Activated naive CD8-positive, alpha-beta T cell treated with anti-CD3 and anti-CD28 coated beads, Interleukin-2, amount 10 ng/mL, durations not matched to agents 7 days and 5 days (primary cell): ENCODE results near the gene CHST10. TPM values are rescaled to one million over a fixed set of nuclear protein-coding genes. Genes with fewer than 3 reads are reported as not detected.
"Not testable (repeated sequence)": the region's sequence is repeated elsewhere in the genome, so short reads cannot be mapped to it uniquely, and the experiment has no call there.

Source experiments
- ATAC-seq: fragments of 150-1000 bp; cut with Tn5 transposase; one replicate; pipeline ENCODE4 v1.10.0; 2021; ENCODE audit warnings: low read depth, moderate library complexity
- POLR2A ChIA-PET: fragments of 350-600 bp; sonication (Branson Sonifier 250); formaldehyde crosslinking; loops from one replicate; lab custom pipeline; 2021; ENCODE audit warnings: antibody characterized with exemption; lab: Charles Lee
- DNase-seq: peaks from one replicate; pipeline ENCODE4 v3.0.0; 2021
- H3K27ac Mint-ChIP-seq: one replicate; pipeline ENCODE4 v1.8.0; 2022; ENCODE audit warnings: mild to moderate bottlenecking, mixed read lengths
- H3K27me3 Mint-ChIP-seq: one replicate; pipeline ENCODE4 v1.8.0; 2022; ENCODE audit warnings: mild to moderate bottlenecking, moderate library complexity, mixed read lengths
- H3K36me3 Mint-ChIP-seq: one replicate; pipeline ENCODE4 v1.8.0; 2021; ENCODE audit warnings: mild to moderate bottlenecking, mixed read lengths
- H3K4me1 Mint-ChIP-seq: one replicate; pipeline ENCODE4 v1.8.0; 2021; ENCODE audit warnings: mixed read lengths
- H3K4me3 Mint-ChIP-seq: one replicate; pipeline ENCODE4 v1.8.0; 2022; ENCODE audit warnings: mild to moderate bottlenecking, moderate library complexity, mixed read lengths
- H3K9me3 Mint-ChIP-seq: one replicate; pipeline ENCODE4 v1.8.0; 2021; ENCODE audit warnings: mixed read lengths
- total RNA-seq, 2 experiments: library from RNA; stranded (reverse); gene quantifications; one replicate each; pipeline ENCODE4 v1.2.3, GENCODE V29; 2021

Gene CHST10
- total RNA-seq, 2 experiments from 2014 or later, result 5.5 to 6.4 TPM

GRCh38 chr2:100367163-100367562, 50.3 kb downstream of the CHST10 start:
- Mint-ChIP-seq H3K4me1 (no peaks in the 10 kb centered on the region), H3K27ac (no peak overlapping the region), H3K4me3 (no peak overlapping the region), H3K36me3 (no peaks in the 10 kb centered on the region), H3K27me3 (peaks cover 27% of the 10 kb centered on the region), H3K9me3 (peaks cover 12% of the 10 kb centered on the region)
- no peak for ATAC-seq
- no peak for DNase-seq
- POLR2A ChIA-PET, result no interaction called here

- POLR2A ChIA-PET, result no interaction called here
- Mint-ChIP-seq H3K4me1 (no peaks in the 10 kb centered on the region), H3K4me3 (no peak overlapping the region), H3K27me3 (peaks cover 14% of the 10 kb centered on the region), H3K36me3 (no peaks in the 10 kb centered on the region), H3K27ac (no peak overlapping the region), H3K9me3 (peaks cover 10% of the 10 kb centered on the region)
- ATAC-seq (no peak), DNase-seq (no peak)
These were observed 52.0 kb downstream of the CHST10 start for GRCh38 chr2:100365434-100365833.

DNA sequence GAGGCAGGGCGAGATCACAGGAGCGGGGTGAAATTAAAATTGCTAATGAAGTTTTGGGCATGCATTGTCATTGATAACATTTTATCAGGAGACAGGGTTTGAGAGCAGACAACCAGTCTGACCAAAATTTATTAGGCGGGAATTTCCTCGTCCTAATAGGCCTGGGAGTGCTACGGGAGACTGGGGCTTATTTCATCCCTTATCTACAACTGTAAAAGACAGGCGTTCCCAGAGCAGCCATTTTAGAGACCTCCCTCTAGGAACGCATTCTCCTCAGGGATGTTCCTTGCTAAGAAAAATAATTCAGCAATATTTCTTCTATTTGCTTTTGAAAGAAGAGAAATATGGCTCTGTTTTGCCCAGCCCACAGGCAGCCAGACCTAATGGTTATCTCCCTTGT, 55.2 kb downstream of the CHST10 start:
- H3K36me3 Mint-ChIP-seq, H3K4me3 Mint-ChIP-seq, DNase-seq, H3K9me3 Mint-ChIP-seq, ATAC-seq, H3K27ac Mint-ChIP-seq, H3K27me3 Mint-ChIP-seq, POLR2A ChIA-PET, H3K4me1 Mint-ChIP-seq: not testable (repeated sequence)

DNA sequence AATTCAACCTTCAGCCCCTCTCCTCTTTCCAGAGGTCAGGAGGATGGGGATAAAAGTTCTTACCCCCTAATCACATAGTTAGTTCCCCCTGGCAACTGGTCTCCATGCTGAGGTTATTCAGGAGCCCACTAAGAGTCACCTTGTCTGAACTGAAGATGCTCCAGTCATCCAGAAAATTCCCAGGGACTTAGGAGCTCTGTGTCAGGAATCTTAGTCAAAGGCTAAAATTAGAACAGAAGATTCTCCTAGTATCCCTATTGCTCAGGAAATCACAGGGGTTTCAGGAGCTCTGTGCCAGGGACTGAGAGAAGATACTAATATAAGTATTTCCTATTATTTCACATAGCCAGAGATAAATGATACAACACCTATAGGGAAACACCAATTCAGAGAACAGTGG, 57.9 kb downstream of the CHST10 start:
- Mint-ChIP-seq H3K9me3 (peaks cover 6% of the 10 kb centered on the region), H3K27ac (no peak overlapping the region), H3K27me3 (peaks cover 6% of the 10 kb centered on the region), H3K4me1 (no peaks in the 10 kb centered on the region), H3K4me3 (no peak overlapping the region), H3K36me3 (no peaks in the 10 kb centered on the region)
- no peak for DNase-seq
- ATAC-seq, result no peak
- POLR2A ChIA-PET, result no interaction called here

DNA sequence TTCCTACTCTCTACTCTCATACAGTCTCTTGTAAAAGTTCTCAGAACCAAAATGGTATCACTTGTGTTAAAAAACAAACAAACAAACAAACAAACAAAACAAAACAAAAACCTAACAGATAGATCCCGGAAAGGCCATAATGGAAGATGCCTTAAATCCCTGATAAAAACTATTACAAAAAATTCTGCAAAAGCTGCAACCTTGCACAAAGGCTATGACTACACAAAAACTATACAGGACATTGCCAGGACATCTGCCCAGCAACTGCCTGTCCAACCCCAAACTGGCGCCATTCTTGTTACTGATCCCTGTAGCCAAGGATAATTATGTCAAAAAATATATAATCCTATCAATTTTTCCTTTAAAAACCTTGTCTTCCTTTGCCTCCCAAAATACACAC, 58.9 kb downstream of the CHST10 start:
- POLR2A ChIA-PET, result no interaction called here
- no peaks in the 10 kb centered on the region for H3K4me1 Mint-ChIP-seq
- H3K27ac Mint-ChIP-seq, result no peak overlapping the region
- H3K4me3 Mint-ChIP-seq, result no peak overlapping the region
- peaks cover 15% of the 10 kb centered on the region for H3K27me3 Mint-ChIP-seq
- DNase-seq (no peak), ATAC-seq (no peak)
- H3K9me3 Mint-ChIP-seq, result peaks cover 6% of the 10 kb centered on the region
- H3K36me3 Mint-ChIP-seq, result no peaks in the 10 kb centered on the region

DNA sequence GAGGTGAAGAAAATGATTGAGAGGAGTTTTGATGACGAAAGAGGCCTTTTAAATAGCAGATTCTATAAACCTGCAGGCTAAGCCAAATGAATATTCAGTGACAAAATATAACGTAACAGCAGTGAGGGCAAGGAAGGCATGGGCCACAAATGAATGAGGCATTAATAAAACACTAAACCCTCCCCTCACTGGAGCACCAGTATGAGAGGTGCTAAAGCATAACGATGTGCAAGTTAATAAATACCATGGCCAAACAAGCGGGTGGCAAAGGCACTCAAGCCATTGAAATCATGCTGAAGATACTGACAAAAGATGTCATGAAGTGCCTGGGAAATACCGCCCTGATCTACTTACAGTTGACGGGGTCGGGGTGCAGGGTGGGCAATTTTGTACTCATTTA, 64.9 kb downstream of the CHST10 start:
- no peaks in the 10 kb centered on the region for H3K4me1 Mint-ChIP-seq
- no peaks in the 10 kb centered on the region for H3K36me3 Mint-ChIP-seq
- POLR2A ChIA-PET, result no interaction called here
- ATAC-seq (no peak), DNase-seq (no peak)
- H3K27ac Mint-ChIP-seq, result no peak overlapping the region
- peaks cover 1% of the 10 kb centered on the region for H3K9me3 Mint-ChIP-seq
- peaks cover 16% of the 10 kb centered on the region for H3K27me3 Mint-ChIP-seq
- no peak overlapping the region for H3K4me3 Mint-ChIP-seq

DNA sequence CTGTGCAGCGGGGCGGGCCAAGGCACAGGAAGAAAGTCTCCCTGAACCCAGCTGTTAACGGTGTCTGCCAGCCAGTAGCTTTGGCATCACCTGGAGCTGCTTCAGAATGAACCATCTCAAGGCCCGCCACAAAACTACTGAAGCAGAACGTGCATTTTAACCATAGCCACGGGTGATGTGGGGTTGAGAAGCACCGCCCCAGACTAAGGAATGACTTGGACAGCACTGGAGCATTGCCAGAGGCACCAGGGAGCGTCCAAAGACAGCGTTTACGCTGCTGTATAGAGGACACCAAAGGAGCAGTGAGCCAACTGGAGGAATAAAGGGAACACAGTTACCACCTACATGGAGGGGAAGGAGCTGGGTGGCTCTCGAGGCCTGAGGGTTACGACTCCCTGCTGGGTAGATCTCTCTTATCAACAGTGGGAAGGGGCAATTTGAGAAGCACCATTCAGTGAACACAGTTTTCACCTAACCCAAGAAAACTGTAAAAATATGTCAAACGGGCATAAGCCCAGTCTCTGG, 66.7 kb downstream of the CHST10 start:
- DNase-seq (no peak), ATAC-seq (no peak)
- peaks cover 21% of the 10 kb centered on the region for H3K27me3 Mint-ChIP-seq
- no peak overlapping the region for H3K27ac Mint-ChIP-seq
- no peak overlapping the region for H3K4me3 Mint-ChIP-seq
- no peaks in the 10 kb centered on the region for H3K4me1 Mint-ChIP-seq
- H3K36me3 Mint-ChIP-seq, result no peaks in the 10 kb centered on the region
- POLR2A ChIA-PET, result no interaction called here
- peaks cover 1% of the 10 kb centered on the region for H3K9me3 Mint-ChIP-seq

GRCh38 chr2:100345144-100345543, 72.3 kb downstream of the CHST10 start:
- ATAC-seq, DNase-seq, H3K4me1 Mint-ChIP-seq, H3K36me3 Mint-ChIP-seq, H3K27ac Mint-ChIP-seq, POLR2A ChIA-PET, H3K9me3 Mint-ChIP-seq, H3K4me3 Mint-ChIP-seq: not testable (repeated sequence)
- H3K27me3 Mint-ChIP-seq, result peaks cover 24% of the 10 kb centered on the region

- POLR2A ChIA-PET, result no interaction called here
- no peaks in the 10 kb centered on the region for H3K4me1 Mint-ChIP-seq
- no peak for ATAC-seq
- no peak overlapping the region for H3K4me3 Mint-ChIP-seq
- peaks cover 22% of the 10 kb centered on the region for H3K27me3 Mint-ChIP-seq
- DNase-seq, result no peak
- H3K27ac Mint-ChIP-seq, result no peak overlapping the region
- no peaks in the 10 kb centered on the region for H3K9me3 Mint-ChIP-seq
- no peaks in the 10 kb centered on the region for H3K36me3 Mint-ChIP-seq
These were observed 73.0 kb downstream of the CHST10 start for GRCh38 chr2:100344433-100344832.

DNA sequence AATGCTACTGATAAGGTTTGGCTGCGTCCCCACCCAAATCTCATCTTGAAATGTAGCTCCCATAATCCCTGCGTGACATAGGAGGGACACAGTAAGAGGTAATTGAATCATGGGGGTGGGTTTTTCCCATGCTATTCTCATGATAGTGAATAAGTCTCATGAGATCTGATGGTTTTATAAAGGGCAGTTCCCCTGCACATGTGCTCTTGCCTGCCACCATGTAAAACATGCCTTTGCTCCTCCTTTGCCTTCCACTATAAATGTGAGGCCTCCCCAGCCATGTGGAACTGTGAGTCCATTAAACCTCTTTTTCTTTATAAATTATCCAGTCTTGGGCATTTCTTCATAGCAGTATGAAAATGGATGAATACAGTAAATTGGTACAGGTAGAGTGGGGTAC, 75.0 kb downstream of the CHST10 start:
- POLR2A ChIA-PET, result not testable (repeated sequence)
- peaks cover 22% of the 10 kb centered on the region for H3K27me3 Mint-ChIP-seq

More for the DNA sequence above, 75.0 kb downstream of the CHST10 start:
- not testable (repeated sequence) for DNase-seq, H3K36me3 Mint-ChIP-seq, H3K9me3 Mint-ChIP-seq, H3K4me1 Mint-ChIP-seq, ATAC-seq, H3K27ac Mint-ChIP-seq, H3K4me3 Mint-ChIP-seq

Other genes starting within 250 kb of the CHST10 start
- gene LONRF2, start 95.2 kb downstream of the CHST10 start, total RNA-seq, result under 1 TPM; 0.08 to 0.09 TPM
- gene NMS, start 52.8 kb upstream of the CHST10 start, total RNA-seq, result not detected
- 10 to 100 TPM; 22.0 to 24.4 TPM for gene PDCL3, start 145.3 kb upstream of the CHST10 start, total RNA-seq